HG02571 (cell line): ENCODE results near the gene NDC1.
"Not testable (repeated sequence)": the region's sequence is repeated elsewhere in the genome, so short reads cannot be mapped to it uniquely, and the experiment has no call there.

Experiments
- ATAC-seq: cut with Tn5 transposase; IDR thresholded peaks from one replicate; pipeline ENCODE4 v1.9.1; 2021; ENCODE audit warnings: mild to moderate bottlenecking, moderate library complexity; ENCODE audit not compliant: unreplicated experiment

Gene NDC1

GRCh38 chr1:53826367-53826766, 11.7 kb downstream of the NDC1 start:
- ATAC-seq: no peak

- ATAC-seq: no peak
These were observed 12.8 kb downstream of the NDC1 start for GRCh38 chr1:53825306-53825705.

- ATAC-seq: no peak
These were observed 15.2 kb downstream of the NDC1 start for GRCh38 chr1:53822931-53823330.

- no peak for ATAC-seq
These were observed 16.7 kb downstream of the NDC1 start for GRCh38 chr1:53821380-53821779.

GRCh38 chr1:53819387-53819786, 18.7 kb downstream of the NDC1 start:
- ATAC-seq: no peak

- ATAC-seq: not testable (repeated sequence)
These were observed 21.5 kb downstream of the NDC1 start for GRCh38 chr1:53816584-53816983.

GRCh38 chr1:53815484-53815883, 22.6 kb downstream of the NDC1 start:
- not testable (repeated sequence) for ATAC-seq

- no peak for ATAC-seq
These were observed 26.7 kb downstream of the NDC1 start for GRCh38 chr1:53811414-53811851.

- ATAC-seq: no peak
These were observed 27.6 kb downstream of the NDC1 start for GRCh38 chr1:53810497-53810896.

- ATAC-seq: no peak
These were observed 28.1 kb downstream of the NDC1 start for GRCh38 chr1:53810007-53810406.

- ATAC-seq: no peak
These were observed 30.2 kb downstream of the NDC1 start for GRCh38 chr1:53807916-53808315.

GRCh38 chr1:53804791-53805505, 33.1 kb downstream of the NDC1 start:
- ATAC-seq: no peak

GRCh38 chr1:53804181-53804580, 33.9 kb downstream of the NDC1 start:
- no peak for ATAC-seq

- no peak for ATAC-seq
These were observed 37.5 kb downstream of the NDC1 start for GRCh38 chr1:53800621-53801020.

- ATAC-seq: no peak
These were observed 39.0 kb downstream of the NDC1 start for GRCh38 chr1:53799141-53799540.

- no peak for ATAC-seq
These were observed 45.3 kb downstream of the NDC1 start for GRCh38 chr1:53792806-53793205.

- ATAC-seq: no peak
These were observed 50.4 kb downstream of the NDC1 start for GRCh38 chr1:53787655-53788054.

GRCh38 chr1:53783056-53783455, 55.0 kb downstream of the NDC1 start:
- no peak for ATAC-seq

- ATAC-seq: no peak
These were observed 56.4 kb downstream of the NDC1 start for GRCh38 chr1:53781654-53782053.

GRCh38 chr1:53777272-53777671, 60.8 kb downstream of the NDC1 start:
- ATAC-seq: no peak

GRCh38 chr1:53771648-53772047, 66.4 kb downstream of the NDC1 start:
- no peak for ATAC-seq

GRCh38 chr1:53769780-53770179, 68.3 kb downstream of the NDC1 start:
- no peak for ATAC-seq

- no peak for ATAC-seq
These were observed 68.9 kb downstream of the NDC1 start for GRCh38 chr1:53769184-53769583.
